NCI-H1436 treated with DMSO at 0.1 percent for 48 hours (cell line): ENCODE results near the gene LZTS2.
"Not testable (repeated sequence)": the region's sequence is repeated elsewhere in the genome, so short reads cannot be mapped to it uniquely, and the experiment has no call there.

Source experiments
- DNase-seq: peaks from one replicate; lab custom pipeline; 2025; lab: John Stamatoyannopoulos, UW

LZTS2 gene

GRCh38 chr10:100999742-101000126, at the start of gene LZTS2:
Gene LZTS2, plus strand, starts transcription at chr10:100999808. Its CDS starts 2,731 bp downstream, at chr10:101002539.
- no peak for DNase-seq

- DNase-seq = no peak
Observed at GRCh38 chr10:100960251-100960650, 39.4 kb upstream of the LZTS2 start.

GRCh38 chr10:100962351-100963080, 37.1 kb upstream of the LZTS2 start:
- DNase-seq = no peak

- no peak for DNase-seq
Observed at GRCh38 chr10:100963826-100964225, 35.8 kb upstream of the LZTS2 start.

- no peak for DNase-seq
Observed at GRCh38 chr10:100965820-100966219, 33.8 kb upstream of the LZTS2 start.

- DNase-seq = no peak
Observed at GRCh38 chr10:100966887-100967286, 32.7 kb upstream of the LZTS2 start.

GRCh38 chr10:100967332-100967731, 32.3 kb upstream of the LZTS2 start:
- no peak for DNase-seq

GRCh38 chr10:100968062-100968736, 31.4 kb upstream of the LZTS2 start:
- DNase-seq = no peak

GRCh38 chr10:100968863-100969186, 30.8 kb upstream of the LZTS2 start:
- no peak for DNase-seq

GRCh38 chr10:100969187-100970075, 30.2 kb upstream of the LZTS2 start, which contains the start of gene SEMA4G:
Gene SEMA4G, plus strand, starts transcription at chr10:100969504. Its CDS starts 3,409 bp downstream, at chr10:100972913.
- DNase-seq = no peak

- DNase-seq = no peak
Observed at GRCh38 chr10:100970076-100970913, 29.3 kb upstream of the LZTS2 start.

- no peak for DNase-seq
Observed at GRCh38 chr10:100970914-100971811, 28.4 kb upstream of the LZTS2 start.

GRCh38 chr10:100972115-100972903, 27.3 kb upstream of the LZTS2 start:
- DNase-seq = no peak

- DNase-seq = no peak
Observed at GRCh38 chr10:100972904-100973535, 26.6 kb upstream of the LZTS2 start.

- not testable (repeated sequence) for DNase-seq
Observed at GRCh38 chr10:100975397-100975796, 24.2 kb upstream of the LZTS2 start.

- DNase-seq = no peak
Observed at GRCh38 chr10:100976906-100977305, 22.7 kb upstream of the LZTS2 start.

GRCh38 chr10:100977436-100977835, 22.2 kb upstream of the LZTS2 start:
- DNase-seq = no peak

- no peak for DNase-seq
Observed at GRCh38 chr10:100978121-100978900, 21.3 kb upstream of the LZTS2 start.

- no peak for DNase-seq
Observed at GRCh38 chr10:100978901-100979195, 20.8 kb upstream of the LZTS2 start.
